SHP77 treated with DMSO at 0.1 percent for 48 hours (cell line): Measurements from ENCODE around the gene TCN2.
"Not testable (repeated sequence)": the region's sequence is repeated elsewhere in the genome, so short reads cannot be mapped to it uniquely, and the experiment has no call there.

ENCODE experiments used
- DNase-seq: peaks from one replicate; lab custom pipeline; 2025; lab: John Stamatoyannopoulos, UW

TCN2 gene

GRCh38 chr22:30647536-30647935 is 40.6 kb downstream of the TCN2 start:
- DNase-seq: no peak

DNA sequence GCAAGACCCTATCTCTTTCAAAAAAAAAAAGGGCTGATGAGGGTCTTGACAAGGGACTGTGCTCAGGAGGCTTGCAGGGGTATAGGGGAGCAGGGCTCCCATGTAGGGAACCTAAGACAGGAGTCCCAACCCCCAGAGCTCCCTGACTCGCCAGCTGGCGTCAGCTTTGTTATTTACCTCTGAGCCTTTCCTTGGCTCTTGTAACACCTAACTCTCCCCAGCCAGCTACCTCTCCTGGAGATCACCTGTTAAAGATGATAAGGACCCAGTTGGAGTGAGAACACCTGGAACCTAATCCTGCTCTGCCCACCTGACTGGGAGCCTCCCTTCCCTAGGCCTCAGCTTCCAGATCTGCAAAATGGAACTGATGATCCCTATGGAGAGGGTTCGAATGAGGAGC is 41.9 kb downstream of the TCN2 start:
- no peak for DNase-seq

DNA sequence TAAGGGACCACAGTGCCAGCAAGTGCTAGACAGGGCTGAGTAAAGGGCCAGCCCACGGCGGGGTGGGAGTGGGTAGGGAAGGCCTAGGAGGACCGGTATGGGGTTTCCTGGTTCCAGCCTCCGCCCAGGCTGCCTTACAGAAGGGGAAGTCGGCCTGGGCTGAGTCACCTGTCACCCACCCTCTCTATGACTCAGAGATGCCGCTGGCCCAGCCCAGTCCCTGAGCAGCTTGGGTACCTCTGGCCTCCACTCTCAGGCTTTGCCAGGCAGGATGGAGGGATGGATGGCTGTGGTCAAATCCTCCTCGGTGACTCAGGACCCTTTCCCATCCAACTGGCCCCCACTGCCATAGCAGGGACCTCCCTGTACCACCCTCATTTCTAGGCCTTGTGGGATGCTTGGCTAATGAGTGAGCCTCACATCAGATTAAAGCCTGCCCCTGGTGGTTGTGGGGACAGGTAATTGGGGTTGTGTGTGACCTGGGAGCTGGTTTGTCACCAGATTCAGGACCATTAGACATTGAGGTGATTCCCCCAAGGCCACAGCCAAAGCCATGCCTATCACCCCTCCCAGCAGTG is 42.5 kb downstream of the TCN2 start:
- no peak for DNase-seq

GRCh38 chr22:30650508-30651116 is 43.6 kb downstream of the TCN2 start:
- DNase-seq: no peak

DNA sequence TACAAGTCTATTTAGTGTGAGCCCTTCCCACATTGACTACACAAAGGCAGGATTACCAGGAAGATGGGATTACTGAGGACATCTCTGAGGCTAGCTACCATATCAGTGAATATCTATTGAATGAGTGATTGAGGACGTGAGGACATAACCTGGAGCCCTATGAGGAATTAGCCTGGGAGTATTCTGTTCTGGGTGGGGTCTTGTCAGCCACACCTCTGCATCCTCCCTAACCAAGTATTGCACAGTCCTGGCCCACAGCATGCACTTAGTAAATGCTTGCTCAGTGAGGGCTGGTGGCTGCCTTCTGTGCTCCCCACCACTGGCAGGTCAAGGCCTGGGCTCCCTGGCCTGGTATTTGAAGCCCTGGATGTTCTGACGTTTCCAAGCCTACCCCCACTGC is 45.9 kb downstream of the TCN2 start:
- no peak for DNase-seq

GRCh38 chr22:30654361-30654760 is 47.4 kb downstream of the TCN2 start:
- DNase-seq: no peak

DNA sequence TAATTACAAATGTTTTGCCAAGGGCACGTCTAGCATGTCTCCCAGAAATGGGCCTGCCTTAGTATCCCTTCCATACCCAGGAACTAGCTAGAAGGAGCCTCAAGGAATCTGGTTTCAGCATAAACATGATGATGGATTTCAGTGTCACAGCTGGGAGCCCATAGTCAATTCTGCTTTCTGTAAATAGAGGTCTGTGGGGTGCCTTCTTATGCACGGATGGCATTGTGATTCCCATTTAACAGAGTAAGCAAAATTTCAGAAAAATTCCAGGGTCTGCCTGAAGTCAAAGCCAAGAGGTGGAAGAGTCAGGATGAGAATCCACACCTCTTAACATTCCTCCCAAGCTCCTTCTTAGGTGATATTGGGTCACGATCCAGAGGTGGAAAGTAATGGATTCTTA is 48.6 kb downstream of the TCN2 start:
- DNase-seq: no peak

GRCh38 chr22:30662040-30662439 is 55.1 kb downstream of the TCN2 start:
- peak; percentile 5 for DNase-seq

DNA sequence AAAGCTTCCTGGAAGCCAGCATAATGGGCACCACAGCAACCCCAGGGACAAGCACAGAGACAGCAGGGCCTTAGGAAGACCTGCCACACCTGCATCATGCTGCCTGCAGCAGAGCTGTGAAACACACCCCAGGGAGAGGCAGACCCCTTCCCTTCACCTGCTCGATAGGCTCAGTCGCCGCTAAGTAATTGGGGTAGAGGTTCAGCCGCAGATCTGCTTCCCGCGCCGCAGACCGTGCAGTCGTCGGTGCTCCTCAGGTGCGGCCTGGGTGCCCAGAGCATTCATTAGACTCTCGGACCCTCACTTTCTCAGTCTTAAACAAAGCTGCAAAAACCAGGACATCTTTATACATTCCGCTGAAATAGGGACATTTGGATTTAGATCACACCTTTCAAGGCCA is 57.8 kb downstream of the TCN2 start:
- no peak for DNase-seq

- DNase-seq: no peak
These were observed 58.3 kb downstream of the TCN2 start for GRCh38 chr22:30665266-30665665.

DNA sequence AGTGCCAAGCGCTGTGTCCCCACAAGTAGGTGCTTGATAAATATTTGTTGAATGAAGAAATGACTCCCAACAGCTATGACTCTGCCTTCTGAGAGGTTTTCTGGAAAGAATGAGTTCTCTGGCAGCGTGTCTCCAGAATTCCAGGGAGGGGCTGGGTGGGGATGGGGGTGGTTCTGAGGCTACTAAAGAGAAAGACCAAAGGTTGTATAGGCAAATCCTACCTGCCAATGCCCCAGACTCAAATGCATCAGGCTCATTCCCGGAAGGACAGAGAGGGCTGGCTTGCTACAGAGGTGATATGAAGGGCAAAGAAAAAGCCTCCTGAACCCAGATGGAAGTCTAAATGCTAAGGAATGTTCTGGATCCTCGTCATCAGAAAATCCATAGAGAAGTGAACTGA is 58.8 kb downstream of the TCN2 start:
- DNase-seq: no peak

DNA sequence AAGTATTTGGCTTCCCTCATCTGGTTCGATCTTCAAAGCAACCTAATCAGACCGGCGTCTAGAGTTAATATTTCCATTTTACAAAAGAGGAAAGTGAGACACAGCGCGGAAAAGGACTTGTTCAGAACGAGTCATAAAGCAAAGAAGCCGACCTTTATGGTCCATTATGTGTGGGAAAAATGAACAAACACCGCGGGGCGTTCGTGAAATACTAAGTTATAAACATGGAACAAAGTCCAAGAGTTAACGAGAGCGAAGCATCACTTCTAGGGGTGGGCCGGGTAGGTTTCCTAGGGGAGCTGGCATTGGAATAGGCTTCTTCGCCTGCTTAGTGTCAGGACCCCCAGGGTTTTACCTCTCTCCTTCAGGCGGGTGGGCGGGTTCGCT is 60.1 kb downstream of the TCN2 start:
- no peak for DNase-seq

DNA sequence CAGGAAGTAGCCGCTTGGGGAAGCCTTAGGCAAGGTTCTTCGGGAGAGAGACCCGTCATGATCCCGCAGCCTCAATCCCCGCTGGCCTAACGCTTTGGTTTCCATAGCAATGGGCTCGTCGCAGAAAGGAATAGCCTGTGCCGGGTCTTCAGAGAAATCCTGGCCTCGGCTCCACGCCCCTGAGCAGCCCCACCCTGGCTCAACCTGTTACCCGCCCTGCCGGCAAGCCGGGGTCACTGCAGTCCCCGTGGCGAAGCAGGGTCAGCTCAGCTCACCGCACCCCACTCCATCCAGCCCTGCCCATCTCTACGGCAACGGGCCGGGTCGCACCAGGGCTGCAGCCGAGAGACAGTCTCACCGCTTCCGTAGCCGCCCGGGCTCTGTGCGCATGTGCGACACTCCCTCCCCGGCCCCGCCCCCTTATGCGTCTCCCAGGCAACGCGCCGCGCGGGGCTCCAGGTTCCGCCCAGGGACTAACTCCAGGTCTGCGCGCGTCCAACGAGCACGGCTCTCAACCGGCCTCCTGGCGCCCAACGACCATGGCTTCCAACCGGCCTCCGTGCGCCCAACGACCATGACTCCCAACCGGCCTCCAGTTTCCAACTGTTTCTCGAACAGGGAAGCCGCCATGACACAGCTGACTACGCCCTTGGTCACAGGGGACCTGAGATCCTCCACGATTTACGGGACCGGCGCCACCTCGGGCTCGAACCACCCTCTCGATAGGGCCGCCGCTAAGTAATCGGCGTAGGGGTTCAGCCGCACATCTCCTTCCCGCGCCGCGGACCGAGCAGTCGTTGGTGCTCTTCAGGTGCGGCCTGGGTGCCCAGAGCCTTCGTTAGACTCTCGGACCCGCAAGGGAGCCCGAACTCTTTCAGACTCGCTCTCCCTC is 60.8 kb downstream of the TCN2 start, which contains the start of gene DUSP18:
TSS of gene DUSP18 (minus strand) at position 382 of the 892 bp plus-strand sequence. CDS start 3,872 bp downstream, outside the sequence.
- DNase-seq: peak; percentile 64

DNA sequence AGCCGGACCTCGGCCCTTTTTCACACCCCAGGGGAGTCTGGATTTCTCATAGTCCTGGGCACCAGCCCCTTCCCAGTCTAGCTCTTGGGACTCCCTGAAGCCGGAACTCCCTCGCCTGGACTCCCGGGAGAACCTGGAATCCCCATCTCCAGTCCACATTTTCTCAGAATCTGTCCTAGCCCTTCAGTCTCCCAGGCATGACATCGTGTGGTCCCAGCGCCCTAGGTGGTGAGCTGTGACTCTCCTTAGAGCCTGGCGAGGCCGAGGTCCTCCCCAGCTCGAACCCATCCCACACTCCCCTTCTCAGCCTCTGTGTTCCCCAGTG is 61.4 kb downstream of the TCN2 start:
- DNase-seq: no peak

- DNase-seq: no peak
These were observed 64.1 kb downstream of the TCN2 start for GRCh38 chr22:30671071-30671470.

- DNase-seq: no peak
These were observed 66.2 kb downstream of the TCN2 start for GRCh38 chr22:30673136-30673535.

DNA sequence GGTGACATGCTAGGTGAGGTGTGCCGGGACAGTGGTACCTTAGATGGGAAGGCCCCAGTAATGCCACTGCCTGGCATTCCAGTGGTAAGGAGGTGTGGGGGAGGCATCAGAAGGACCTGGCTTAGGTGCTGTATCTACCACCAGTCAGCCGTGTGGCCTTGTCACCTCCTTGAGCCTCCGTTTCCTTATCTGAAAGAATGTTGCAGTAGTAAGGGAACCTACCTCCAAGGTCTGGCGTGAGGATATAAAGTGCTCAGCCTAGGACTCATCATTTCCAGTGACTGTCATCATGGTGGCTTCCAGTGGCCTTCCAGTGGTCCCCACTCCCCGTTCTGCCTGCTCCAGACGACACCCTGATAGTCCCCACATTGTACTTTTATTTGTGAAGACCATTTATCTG is 67.5 kb downstream of the TCN2 start:
- no peak for DNase-seq

DNA sequence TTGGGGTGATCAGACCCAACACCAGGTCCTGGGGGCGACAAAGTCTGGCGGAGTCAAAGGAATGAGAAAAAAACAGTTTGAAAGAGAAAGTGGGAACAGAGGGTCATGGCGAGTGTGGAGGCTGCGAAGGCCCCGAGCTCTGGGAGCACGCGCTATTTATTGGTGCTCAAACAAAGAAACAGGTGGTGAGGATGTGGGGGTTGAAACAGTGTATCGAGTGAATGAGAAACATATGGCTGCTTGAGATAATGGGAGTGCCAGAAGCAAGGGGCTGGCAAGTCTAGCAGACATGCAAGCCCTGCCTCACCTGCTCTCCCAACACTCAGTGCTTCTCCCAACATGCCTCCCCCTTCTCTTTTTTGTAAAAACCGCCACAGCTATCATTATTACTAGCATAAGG is 68.5 kb downstream of the TCN2 start:
- DNase-seq: no peak

DNA sequence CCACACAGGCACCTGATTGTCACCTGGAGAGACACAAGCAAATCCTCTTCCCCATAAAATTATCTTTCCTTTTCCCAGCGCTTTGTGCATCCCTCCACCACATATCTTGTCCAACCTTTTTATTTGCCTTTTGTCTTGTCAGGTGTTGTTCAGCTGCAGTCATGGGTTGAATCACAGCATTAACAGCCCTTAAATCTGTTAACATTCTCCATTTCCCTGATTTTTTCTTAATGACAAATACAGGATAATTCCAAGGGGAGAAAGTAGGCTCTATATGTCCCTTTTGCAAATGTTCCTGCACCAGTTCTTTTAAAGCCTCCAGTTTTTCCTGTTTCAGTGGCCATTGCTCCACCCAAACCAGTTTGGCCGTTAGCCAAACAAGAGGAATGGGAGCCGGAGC is 69.6 kb downstream of the TCN2 start:
- DNase-seq: not testable (repeated sequence)
